RKO (cell line): ENCODE data around the gene UNC5C.
A peak's percentile ranks its signal among the peaks of the same experiment; 100 is the strongest.

ENCODE experiments used
- DNase-seq: peaks from one replicate; pipeline ENCODE4 v3.0.0-alpha.2; 2016; ENCODE audit warnings: low spot score

Gene UNC5C

GRCh38 chr4:95548738-95549245 lies at the start of gene UNC5C:
Gene UNC5C (minus strand): TSS chr4:95548973.
- DNase-seq: no peak

- DNase-seq: no peak
These were observed 47.9 kb upstream of the UNC5C start for GRCh38 chr4:95596676-95597075.

GRCh38 chr4:95594629-95595028 lies 45.9 kb upstream of the UNC5C start:
- no peak for DNase-seq

GRCh38 chr4:95594013-95594412 lies 45.2 kb upstream of the UNC5C start:
- DNase-seq: no peak

- DNase-seq: no peak
These were observed 42.5 kb upstream of the UNC5C start for GRCh38 chr4:95591278-95591677.

GRCh38 chr4:95590615-95591014 lies 41.8 kb upstream of the UNC5C start:
- DNase-seq: no peak

- DNase-seq: peak; percentile 73
These were observed 36.4 kb upstream of the UNC5C start for GRCh38 chr4:95585016-95585695.

- DNase-seq: no peak
These were observed 31.5 kb upstream of the UNC5C start for GRCh38 chr4:95580226-95580625.

- DNase-seq: no peak
These were observed 23.7 kb upstream of the UNC5C start for GRCh38 chr4:95572304-95572991.

GRCh38 chr4:95571577-95571976 lies 22.8 kb upstream of the UNC5C start:
- DNase-seq: no peak

- DNase-seq: no peak
These were observed 15.0 kb upstream of the UNC5C start for GRCh38 chr4:95563638-95564337.

GRCh38 chr4:95560774-95561173 lies 12.0 kb upstream of the UNC5C start:
- DNase-seq: no peak

GRCh38 chr4:95556207-95556859 lies 7.6 kb upstream of the UNC5C start:
- DNase-seq: peak; percentile 12

GRCh38 chr4:95552942-95553550 lies 4.3 kb upstream of the UNC5C start:
- no peak for DNase-seq

- no peak for DNase-seq
These were observed 2.9 kb upstream of the UNC5C start for GRCh38 chr4:95551653-95552052.

GRCh38 chr4:95550115-95550987 lies 1.6 kb upstream of the UNC5C start:
- DNase-seq: no peak

- DNase-seq: no peak
These were observed 707 bp upstream of the UNC5C start for GRCh38 chr4:95549246-95550114.

GRCh38 chr4:95547715-95548471 lies 880 bp downstream of the UNC5C start:
- DNase-seq: no peak
